ENCODE measurements around the gene LDHD.

LDHD gene

DNA sequence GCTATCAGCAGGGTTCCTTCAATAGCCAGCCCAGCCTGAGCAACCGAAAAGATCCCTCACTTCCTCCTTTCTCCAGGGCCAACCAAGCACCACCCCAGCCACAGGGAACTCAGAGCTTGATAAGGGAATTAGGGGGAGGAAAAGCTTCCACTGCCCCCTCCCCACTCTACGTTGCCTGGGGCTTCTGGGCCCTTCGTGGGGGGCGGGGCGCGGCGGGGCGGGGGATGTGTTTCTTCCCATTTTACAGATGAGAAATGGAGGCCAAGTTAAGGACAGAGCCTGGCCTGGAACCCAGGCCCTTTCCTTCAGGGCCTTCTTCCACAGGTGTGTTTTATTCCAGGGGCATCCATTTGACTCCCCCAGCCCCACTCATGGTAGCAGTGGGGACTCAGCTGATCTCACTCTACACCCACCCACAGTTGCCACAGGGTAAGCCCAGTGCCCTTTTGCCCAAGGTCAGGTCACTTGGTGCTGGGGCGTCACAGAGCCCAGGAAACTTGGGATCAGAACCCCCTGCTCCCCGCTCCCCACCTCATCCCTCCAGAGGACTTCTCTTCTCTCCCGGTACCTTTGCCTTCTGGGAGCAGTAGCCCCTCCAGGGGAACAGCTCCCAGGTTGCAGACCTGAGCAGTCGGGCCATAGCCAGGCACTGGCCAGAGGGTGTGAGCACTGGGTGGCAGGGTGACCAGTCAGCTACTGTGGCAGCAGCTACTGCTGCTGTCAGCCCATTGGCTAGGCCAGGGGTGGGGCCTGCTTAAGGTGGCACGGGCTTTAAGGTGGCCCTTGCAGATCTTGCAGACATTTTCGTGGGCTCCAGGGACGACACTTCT, at the start of gene LDHD:
TSS of gene LDHD (minus strand) at position 700 of the 830 bp plus-strand sequence. CDS start at position 640, 60 bp downstream.
- Histone ChIP-seq H3K4me2 (ENCODE audit: low read length) (no peak within 1 kb of the TSS), H3K27ac (ENCODE audit: low read depth, low read length, poor library complexity, severe bottlenecking) (no peak within 1 kb of the TSS)

DNA sequence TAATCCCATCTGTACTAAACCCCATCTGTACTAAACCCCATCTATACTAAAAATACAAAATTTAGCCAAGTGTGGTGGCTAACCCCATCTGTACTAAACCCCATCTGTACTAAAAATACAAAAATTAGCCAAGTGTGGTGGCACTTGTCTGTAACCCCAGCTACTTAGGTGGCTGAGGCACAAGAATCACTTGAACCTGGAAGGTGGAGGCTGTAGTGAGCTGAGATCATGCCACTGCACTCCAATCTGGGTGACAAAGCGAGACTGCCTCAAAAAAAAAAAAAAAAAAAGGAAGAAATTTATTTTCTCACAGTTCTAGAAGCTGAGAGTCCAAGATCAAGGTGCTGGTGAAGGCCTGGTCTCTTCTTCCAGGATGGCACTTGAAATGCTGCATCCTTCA, 43.8 kb upstream of the LDHD start:
- TF ChIP-seq, protein P1, sequence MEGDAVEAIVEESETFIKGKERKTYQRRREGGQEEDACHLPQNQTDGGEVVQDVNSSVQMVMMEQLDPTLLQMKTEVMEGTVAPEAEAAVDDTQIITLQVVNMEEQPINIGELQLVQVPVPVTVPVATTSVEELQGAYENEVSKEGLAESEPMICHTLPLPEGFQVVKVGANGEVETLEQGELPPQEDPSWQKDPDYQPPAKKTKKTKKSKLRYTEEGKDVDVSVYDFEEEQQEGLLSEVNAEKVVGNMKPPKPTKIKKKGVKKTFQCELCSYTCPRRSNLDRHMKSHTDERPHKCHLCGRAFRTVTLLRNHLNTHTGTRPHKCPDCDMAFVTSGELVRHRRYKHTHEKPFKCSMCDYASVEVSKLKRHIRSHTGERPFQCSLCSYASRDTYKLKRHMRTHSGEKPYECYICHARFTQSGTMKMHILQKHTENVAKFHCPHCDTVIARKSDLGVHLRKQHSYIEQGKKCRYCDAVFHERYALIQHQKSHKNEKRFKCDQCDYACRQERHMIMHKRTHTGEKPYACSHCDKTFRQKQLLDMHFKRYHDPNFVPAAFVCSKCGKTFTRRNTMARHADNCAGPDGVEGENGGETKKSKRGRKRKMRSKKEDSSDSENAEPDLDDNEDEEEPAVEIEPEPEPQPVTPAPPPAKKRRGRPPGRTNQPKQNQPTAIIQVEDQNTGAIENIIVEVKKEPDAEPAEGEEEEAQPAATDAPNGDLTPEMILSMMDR (IDR thresholded peaks at IDR 0.05; ENCODE audit: low read length), result no peak
- TF ChIP-seq EZH2 (IDR thresholded peaks at IDR 0.05; ENCODE audit: borderline replicate concordance, low read length), result no peak
- Histone ChIP-seq H3K4me2 (ENCODE audit: low read length) (no peak overlapping the region), H3K9me3 (ENCODE audit: low read length) (peaks cover 11% of the 10 kb centered on the region; the same call in 1 of the 2 replicates), H3K79me2 (ENCODE audit: insufficient read depth, low read length) (no peaks in the 10 kb centered on the region), H3K4me3 (ENCODE audit: low read depth, low read length, poor library complexity, severe bottlenecking) (no peak overlapping the region), H4K20me1 (ENCODE audit: insufficient read depth, low read length) (no peaks in the 10 kb centered on the region), H3K9ac (ENCODE audit: low read length) (no peak overlapping the region), H3F3A (ENCODE audit: insufficient read depth, low read length) (no peaks in the 10 kb centered on the region), H3K27me3 (ENCODE audit: insufficient read depth, low read length) (no peaks in the 10 kb centered on the region), H3K36me3 (ENCODE audit: insufficient read depth, low read length) (peaks cover 82% of the 10 kb centered on the region), H2AFZ (ENCODE audit: low read length) (no peak overlapping the region), H3K4me1 (ENCODE audit: insufficient read depth, low read length, severe bottlenecking) (no peaks in the 10 kb centered on the region), H3K27ac (ENCODE audit: low read depth, low read length, poor library complexity, severe bottlenecking) (no peak overlapping the region), H3K9me2 (ENCODE audit: low read depth, low read length) (no peaks in the 10 kb centered on the region)

More for the DNA sequence above, at the start of gene LDHD:
- Histone ChIP-seq H3F3A (ENCODE audit: insufficient read depth, low read length) (no peaks in the 10 kb centered on the region), H3K27me3 (ENCODE audit: insufficient read depth, low read length) (no peaks in the 10 kb centered on the region), H2AFZ (ENCODE audit: low read length) (no peak within 1 kb of the TSS), H3K4me1 (ENCODE audit: insufficient read depth, low read length, severe bottlenecking) (peaks cover 2% of the 10 kb centered on the region), H3K9me2 (ENCODE audit: low read depth, low read length) (no peaks in the 10 kb centered on the region), H3K9me3 (ENCODE audit: low read length) (no peaks in the 10 kb centered on the region), H3K79me2 (ENCODE audit: insufficient read depth, low read length) (no peaks in the 10 kb centered on the region), H3K36me3 (ENCODE audit: insufficient read depth, low read length) (no peaks in the 10 kb centered on the region), H3K9ac (ENCODE audit: low read length) (no peak within 1 kb of the TSS), H3K4me3 (ENCODE audit: low read depth, low read length, poor library complexity, severe bottlenecking) (no peak within 1 kb of the TSS), H4K20me1 (ENCODE audit: insufficient read depth, low read length) (no peaks in the 10 kb centered on the region)
- no peak for TF ChIP-seq EZH2 (IDR thresholded peaks at IDR 0.05; ENCODE audit: borderline replicate concordance, low read length)
- TF ChIP-seq, protein P1 (IDR thresholded peaks at IDR 0.05; ENCODE audit: low read length), result no peak

DNA sequence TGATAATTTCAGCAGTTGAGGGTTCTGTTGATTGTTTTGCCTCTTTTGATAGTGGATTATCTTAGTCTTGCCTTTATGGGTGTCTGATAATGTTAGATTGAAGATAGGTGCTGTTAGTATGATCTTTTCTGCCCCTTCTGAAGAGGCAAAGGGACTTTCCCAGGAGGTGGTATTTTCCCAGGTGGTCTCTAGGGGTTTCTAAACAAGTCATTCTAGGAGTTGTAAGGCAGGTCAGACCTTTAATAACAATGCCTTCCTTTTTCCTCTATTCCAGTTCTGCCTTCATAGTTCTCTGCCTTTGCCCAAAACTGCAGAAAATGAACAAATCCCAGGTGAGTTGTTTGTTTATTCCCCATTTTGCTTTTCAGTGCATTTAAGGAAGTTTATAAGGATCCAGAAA, 36.1 kb upstream of the LDHD start:
- Histone ChIP-seq H4K20me1 (ENCODE audit: insufficient read depth, low read length) (no peaks in the 10 kb centered on the region), H3K27ac (ENCODE audit: low read depth, low read length, poor library complexity, severe bottlenecking) (no peak overlapping the region), H3K4me1 (ENCODE audit: insufficient read depth, low read length, severe bottlenecking) (peaks cover 11% of the 10 kb centered on the region), H3K27me3 (ENCODE audit: insufficient read depth, low read length) (no peaks in the 10 kb centered on the region), H2AFZ (ENCODE audit: low read length) (no peak overlapping the region), H3K79me2 (ENCODE audit: insufficient read depth, low read length) (peaks cover 9% of the 10 kb centered on the region; the same call in 1 of the 2 replicates), H3K9ac (ENCODE audit: low read length) (no peak overlapping the region), H3K36me3 (ENCODE audit: insufficient read depth, low read length) (peaks cover 68% of the 10 kb centered on the region), H3K9me2 (ENCODE audit: low read depth, low read length) (no peaks in the 10 kb centered on the region), H3K4me3 (ENCODE audit: low read depth, low read length, poor library complexity, severe bottlenecking) (no peak overlapping the region), H3K4me2 (ENCODE audit: low read length) (no peak overlapping the region), H3F3A (ENCODE audit: insufficient read depth, low read length) (no peaks in the 10 kb centered on the region), H3K9me3 (ENCODE audit: low read length) (peaks cover 37% of the 10 kb centered on the region)
- TF ChIP-seq, protein P1 (IDR thresholded peaks at IDR 0.05; ENCODE audit: low read length), result no peak
- TF ChIP-seq EZH2 (IDR thresholded peaks at IDR 0.05; ENCODE audit: borderline replicate concordance, low read length), result no peak

Measured in OCI-LY1 (cell line).